Activated CD4-positive, alpha-beta T cell treated with anti-CD3 and anti-CD28 coated beads, Interleukin-10, Interleukin-2, amounts not matched to agents 100 ng/mL and 50 ng/mL, durations not matched to agents 16 hours and 8 hours (primary cell): ENCODE data around the gene GNB1L.
"Not testable (repeated sequence)": the region's sequence is repeated elsewhere in the genome, so short reads cannot be mapped to it uniquely, and the experiment has no call there.

ENCODE experiments used
- DNase-seq: peaks from one replicate; pipeline ENCODE4 v3.0.0-alpha.2; 2020

Gene GNB1L

GRCh38 chr22:19888131-19888746 lies 33.6 kb upstream of the GNB1L start:
- no peak for DNase-seq

- no peak for DNase-seq
These were observed 32.7 kb upstream of the GNB1L start for GRCh38 chr22:19887256-19887985.

GRCh38 chr22:19886605-19887255 lies 32.1 kb upstream of the GNB1L start:
- DNase-seq: peak; percentile 24

GRCh38 chr22:19885841-19886592 lies 31.3 kb upstream of the GNB1L start:
- no peak for DNase-seq

GRCh38 chr22:19884954-19885751 lies 30.5 kb upstream of the GNB1L start:
- DNase-seq: no peak

- DNase-seq: no peak
These were observed 29.7 kb upstream of the GNB1L start for GRCh38 chr22:19884161-19884953.

- not testable (repeated sequence) for DNase-seq
These were observed 28.8 kb upstream of the GNB1L start for GRCh38 chr22:19883446-19883845.

- no peak for DNase-seq
These were observed 28.0 kb upstream of the GNB1L start for GRCh38 chr22:19882446-19883381.

- no peak for DNase-seq
These were observed 26.3 kb upstream of the GNB1L start for GRCh38 chr22:19880786-19881569.

- no peak for DNase-seq
These were observed 25.5 kb upstream of the GNB1L start for GRCh38 chr22:19879992-19880785.

GRCh38 chr22:19879643-19879991 lies 24.9 kb upstream of the GNB1L start:
- DNase-seq: no peak

GRCh38 chr22:19879246-19879570 lies 24.5 kb upstream of the GNB1L start:
- no peak for DNase-seq

GRCh38 chr22:19878461-19879245 lies 24.0 kb upstream of the GNB1L start:
- no peak for DNase-seq

- DNase-seq: no peak
These were observed 23.1 kb upstream of the GNB1L start for GRCh38 chr22:19877626-19878339.

GRCh38 chr22:19876941-19877625 lies 22.4 kb upstream of the GNB1L start:
- DNase-seq: no peak

- no peak for DNase-seq
These were observed 21.8 kb upstream of the GNB1L start for GRCh38 chr22:19876314-19876940.
